ENCODE data around the gene NONO. TPM values are rescaled to one million over a fixed set of nuclear protein-coding genes. Genes with fewer than 3 reads are reported as not detected.

NONO gene
- polyA plus RNA-seq, 1 donor (not counting 4 experiments of a cell fraction or from before 2014, with no cell fraction given): 352 TPM

GRCh38 chrX:71241301-71241700 lies 42.1 kb upstream of the NONO start:
- Histone ChIP-seq H3K4me1 (ENCODE audit: control insufficient read depth, extremely low read depth, insufficient read depth, low read length) (no peaks in the 10 kb centered on the region), H3K27ac (ENCODE audit: control insufficient read depth, insufficient read depth, low read length) (no peak overlapping the region), H3K9ac (ENCODE audit: control insufficient read depth, extremely low read depth, insufficient read depth, low read length) (no peak overlapping the region), H3K4me3 (ENCODE audit: control insufficient read depth in 2 of 3, extremely low read depth in 1 of 3, insufficient read depth in 2 of 3, low read depth in 1 of 3, low read length in 3 of 3) (no peak overlapping the region), H3K36me3 (ENCODE audit: control insufficient read depth in 2 of 2, extremely low read depth in 1 of 2, insufficient read depth in 2 of 2, low read length in 2 of 2) (peaks cover 0 to 3% of the 10 kb centered on the region in 2 experiments), H4K20me1 (ENCODE audit: control insufficient read depth, extremely low read depth, insufficient read depth, low read length) (no peaks in the 10 kb centered on the region), H3K79me2 (ENCODE audit: control insufficient read depth, insufficient read depth, low read length) (no peaks in the 10 kb centered on the region), H3K4me2 (ENCODE audit: control insufficient read depth, extremely low read depth, insufficient read depth, low read depth, low read length) (no peak overlapping the region), H2AFZ (ENCODE audit: control insufficient read depth, low read length) (no peak overlapping the region), H3K9me3 (ENCODE audit: control insufficient read depth, low read depth, low read length) (no peaks in the 10 kb centered on the region), H3K9me1 (ENCODE audit: control insufficient read depth, extremely low read depth, insufficient read depth, low read length) (no peaks in the 10 kb centered on the region), H3K27me3 (ENCODE audit: control insufficient read depth, extremely low read depth, insufficient read depth, low read length) (no peaks in the 10 kb centered on the region)
- DNase-seq (ENCODE audit: low read depth, low spot score): no peak
- TF ChIP-seq EZH2 (IDR thresholded peaks at IDR 0.05; ENCODE audit: low read length): no peak
- no peak for TF ChIP-seq CTCF (optimal IDR thresholded peaks at IDR 0.05 in 1 of 3, IDR thresholded peaks at IDR 0.05 in 1 of 3, conservative IDR thresholded peaks at IDR 0.05 in 1 of 3; ENCODE audit: extremely low read depth in 1 of 3, insufficient read depth in 2 of 3, low read length in 3 of 3)
- no peak for FAIRE-seq
- dilution Hi-C loops (cut with MboI; ENCODE audit: extremely low pct_ligation_motif_present, low sequenced_read_pairs): loop anchor here (10.0 kb wide), 1 partner anchor 154 kb away; no protein-coding TSS in a partner anchor

GRCh38 chrX:71244359-71245128 lies 38.9 kb upstream of the NONO start:
- no peaks in the 10 kb centered on the region for H3K27me3 ChIP-seq (ENCODE audit: control insufficient read depth, extremely low read depth, insufficient read depth, low read length)
- H3K4me3 ChIP-seq (ENCODE audit: control insufficient read depth in 2 of 3, extremely low read depth in 1 of 3, insufficient read depth in 2 of 3, low read depth in 1 of 3, low read length in 3 of 3): no peak overlapping the region
- H3K9ac ChIP-seq (ENCODE audit: control insufficient read depth, extremely low read depth, insufficient read depth, low read length): no peak overlapping the region
- no peaks in the 10 kb centered on the region for H3K9me3 ChIP-seq (ENCODE audit: control insufficient read depth, low read depth, low read length)
- H3K4me1 ChIP-seq (ENCODE audit: control insufficient read depth, extremely low read depth, insufficient read depth, low read length): no peaks in the 10 kb centered on the region
- H3K79me2 ChIP-seq (ENCODE audit: control insufficient read depth, insufficient read depth, low read length): no peaks in the 10 kb centered on the region
- no peak overlapping the region for H3K4me2 ChIP-seq (ENCODE audit: control insufficient read depth, extremely low read depth, insufficient read depth, low read depth, low read length)
- no peaks in the 10 kb centered on the region for H4K20me1 ChIP-seq (ENCODE audit: control insufficient read depth, extremely low read depth, insufficient read depth, low read length)
- DNase-seq (ENCODE audit: low read depth, low spot score): no peak
- TF ChIP-seq CTCF (optimal IDR thresholded peaks at IDR 0.05 in 1 of 3, IDR thresholded peaks at IDR 0.05 in 1 of 3, conservative IDR thresholded peaks at IDR 0.05 in 1 of 3; ENCODE audit: extremely low read depth in 1 of 3, insufficient read depth in 2 of 3, low read length in 3 of 3): no peak
- no peak for TF ChIP-seq EZH2 (IDR thresholded peaks at IDR 0.05; ENCODE audit: low read length)
- H3K9me1 ChIP-seq (ENCODE audit: control insufficient read depth, extremely low read depth, insufficient read depth, low read length): no peaks in the 10 kb centered on the region
- dilution Hi-C loops (cut with MboI; ENCODE audit: extremely low pct_ligation_motif_present, low sequenced_read_pairs): loop anchor here (10.0 kb wide), 1 partner anchor 150 kb away; no protein-coding TSS in a partner anchor
- peaks cover 0 to 5% of the 10 kb centered on the region in 2 experiments for H3K36me3 ChIP-seq (ENCODE audit: control insufficient read depth in 2 of 2, extremely low read depth in 1 of 2, insufficient read depth in 2 of 2, low read length in 2 of 2)
- H3K27ac ChIP-seq (ENCODE audit: control insufficient read depth, insufficient read depth, low read length): no peak overlapping the region
- no peak for FAIRE-seq
- H2AFZ ChIP-seq (ENCODE audit: control insufficient read depth, low read length): no peak overlapping the region

Data from keratinocyte (primary cell).